ENCODE measurements around the gene PABPN1L. TPM values are rescaled to one million over a fixed set of nuclear protein-coding genes. Genes with fewer than 3 reads are reported as not detected.

The PABPN1L gene
- total and polyA plus RNA-seq, 9 of the 15 experiments (the other 6 are each of a cell fraction or from before 2014, with no cell fraction given), result 0.11 to 0.32 TPM; not detected in 7

- TF ChIP-seq CREM (IDR thresholded peaks at IDR 0.05; ENCODE audit: low read depth), result peak; percentile 61
- TF ChIP-seq KDM4B (IDR thresholded peaks at IDR 0.05; ENCODE audit: borderline replicate concordance in 2 of 2, low read depth in 1 of 2), result 0 out of 4 replicates have a peak, but pooled peaks of 1 of the 2 experiments have one; percentile 20
Observed at GRCh38 chr16:88882358-88883030, 16.0 kb upstream of the PABPN1L start (continued).

- Histone ChIP-seq H3K9me3 (replicated peaks; ENCODE audit: control insufficient read depth, insufficient read depth, low read depth, low read length) (no peaks in the 10 kb centered on the region), H3K27ac (ENCODE audit: extremely low read depth, low read depth, low read length) (no peak overlapping the region; the same call in 2 of the 3 replicates), H2AFZ (ENCODE audit: low read depth, low read length) (no peak overlapping the region), H3K9ac (ENCODE audit: insufficient read depth in 1 of 2, low read depth in 2 of 2, low read length in 2 of 2) (no peak overlapping the region), H4K20me1 (replicated peaks; ENCODE audit: control insufficient read depth, insufficient read depth, low read length) (no peaks in the 10 kb centered on the region), H3K9me1 (ENCODE audit: control insufficient read depth, insufficient read depth, low read length) (no peaks in the 10 kb centered on the region), H3K4me3 (no peak overlapping the region), H3K4me2 (ENCODE audit: insufficient read depth, low read length) (no peak overlapping the region), H3K4me1 (replicated peaks in 1 of 2; ENCODE audit: control insufficient read depth in 2 of 2, insufficient read depth in 2 of 2, low read length in 2 of 2) (peaks cover 0 to 82% of the 10 kb centered on the region in 2 experiments; a peak in 2 of 5 replicates), H3K27me3 (ENCODE audit: control insufficient read depth in 2 of 2, insufficient read depth in 2 of 2, low read length in 2 of 2) (no peaks in the 10 kb centered on the region), H3K36me3 (ENCODE audit: control insufficient read depth, insufficient read depth, low read length) (peaks cover 100% of the 10 kb centered on the region), H3K79me2 (ENCODE audit: control insufficient read depth, insufficient read depth, low read length) (peaks cover 10% of the 10 kb centered on the region; the same call in 2 of the 3 replicates)
- ChIA-PET CTCF (ENCODE audit: low intra/inter-chr PET ratio) (no interaction called here), POLR2A (interaction anchor here (0.9 kb wide), 1 partner anchor 24 kb away, joined by 4 read pairs; no protein-coding TSS in a partner anchor)
- in situ Hi-C loops (cut with MboI), result no loop called here
- ATAC-seq, result no peak
- FAIRE-seq, result no peak
- DNase-seq (ENCODE audit: extremely low read depth in 1 of 4, low spot score in 3 of 4), result no peak
- WGBS (ENCODE audit: insufficient coverage, low coverage, missing lambda C conversion rate), result 96% methylated on average over 18 of the region's 27 CpGs
- intact Hi-C loops (cut with micrococcal nuclease), result no loop called here
- no peak for TF ChIP-seq HES1 (IDR thresholded peaks at IDR 0.05; ENCODE audit: low read depth)
- TF ChIP-seq RBM14 (IDR thresholded peaks at IDR 0.05; ENCODE audit: borderline replicate concordance, insufficient read depth, low read depth, low read length), result 0 out of 2 replicates have a peak, but pooled peaks have one; percentile 14
- no peak for TF ChIP-seq SAFB (IDR thresholded peaks at IDR 0.05; ENCODE audit: borderline replicate concordance, low read depth, low read length)
- TF ChIP-seq, protein P1, sequence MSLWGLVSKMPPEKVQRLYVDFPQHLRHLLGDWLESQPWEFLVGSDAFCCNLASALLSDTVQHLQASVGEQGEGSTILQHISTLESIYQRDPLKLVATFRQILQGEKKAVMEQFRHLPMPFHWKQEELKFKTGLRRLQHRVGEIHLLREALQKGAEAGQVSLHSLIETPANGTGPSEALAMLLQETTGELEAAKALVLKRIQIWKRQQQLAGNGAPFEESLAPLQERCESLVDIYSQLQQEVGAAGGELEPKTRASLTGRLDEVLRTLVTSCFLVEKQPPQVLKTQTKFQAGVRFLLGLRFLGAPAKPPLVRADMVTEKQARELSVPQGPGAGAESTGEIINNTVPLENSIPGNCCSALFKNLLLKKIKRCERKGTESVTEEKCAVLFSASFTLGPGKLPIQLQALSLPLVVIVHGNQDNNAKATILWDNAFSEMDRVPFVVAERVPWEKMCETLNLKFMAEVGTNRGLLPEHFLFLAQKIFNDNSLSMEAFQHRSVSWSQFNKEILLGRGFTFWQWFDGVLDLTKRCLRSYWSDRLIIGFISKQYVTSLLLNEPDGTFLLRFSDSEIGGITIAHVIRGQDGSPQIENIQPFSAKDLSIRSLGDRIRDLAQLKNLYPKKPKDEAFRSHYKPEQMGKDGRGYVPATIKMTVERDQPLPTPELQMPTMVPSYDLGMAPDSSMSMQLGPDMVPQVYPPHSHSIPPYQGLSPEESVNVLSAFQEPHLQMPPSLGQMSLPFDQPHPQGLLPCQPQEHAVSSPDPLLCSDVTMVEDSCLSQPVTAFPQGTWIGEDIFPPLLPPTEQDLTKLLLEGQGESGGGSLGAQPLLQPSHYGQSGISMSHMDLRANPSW (CRISPR knock-in tag; IDR thresholded peaks at IDR 0.05), result no peak
- TF ChIP-seq PCBP1 (IDR thresholded peaks at IDR 0.05; ENCODE audit: low read depth, low read length, poor library complexity, severe bottlenecking), result peak; percentile 1
- TF ChIP-seq HNRNPUL1 (IDR thresholded peaks at IDR 0.05; ENCODE audit: low read length), result 0 out of 2 replicates have a peak, but pooled peaks have one; percentile 80
- peak; percentile 60; the same call in 1 of the 2 replicates for TF ChIP-seq CCAR2 (IDR thresholded peaks at IDR 0.05; ENCODE audit: low read depth, low read length)
- no peak for TF ChIP-seq HNRNPK (IDR thresholded peaks at IDR 0.05; ENCODE audit: low read depth, low read length, poor library complexity, severe bottlenecking)
- TF ChIP-seq POLR2G (IDR thresholded peaks at IDR 0.05; ENCODE audit: low read depth, low read length), result peak; percentile 70
- TF ChIP-seq KDM4B (IDR thresholded peaks at IDR 0.05; ENCODE audit: borderline replicate concordance in 2 of 2, low read depth in 1 of 2), result 0 out of 4 replicates have a peak, but pooled peaks of 1 of the 2 experiments have one; percentile 23
- peak; percentile 3 for TF ChIP-seq RBM22 (IDR thresholded peaks at IDR 0.05; ENCODE audit: low read depth, low read length, poor library complexity, severe bottlenecking)
- no TSS peak for BruUV-seq (replicated peaks)
Observed at GRCh38 chr16:88881675-88882357, 15.4 kb upstream of the PABPN1L start.

Data from K562 (cell line).